ENCODE results near the gene PM20D1. TPM values are rescaled to one million over a fixed set of nuclear protein-coding genes. Genes with fewer than 3 reads are reported as not detected.

The PM20D1 gene
- total RNA-seq, 1 experiment from 2014 or later: not detected

- Histone ChIP-seq H3K4me3 (ENCODE audit: low read length) (no peak overlapping the region), H3K9ac (ENCODE audit: low read length) (no peak overlapping the region), H3K27me3 (ENCODE audit: low read length) (no peaks in the 10 kb centered on the region), H4K20me1 (ENCODE audit: insufficient read depth, low read depth, low read length) (peaks cover 25% of the 10 kb centered on the region), H3K9me2 (replicated peaks; ENCODE audit: insufficient read depth, low read length) (no peaks in the 10 kb centered on the region), H3K27ac (ENCODE audit: low read length) (no peak overlapping the region), H3K4me1 (ENCODE audit: low read length) (peaks cover 21% of the 10 kb centered on the region), H3K36me3 (ENCODE audit: insufficient read depth, low read length) (no peaks in the 10 kb centered on the region), H3K9me3 (ENCODE audit: low read length) (no peaks in the 10 kb centered on the region), H3K79me2 (ENCODE audit: low read length) (no peaks in the 10 kb centered on the region), H2AFZ (ENCODE audit: low read length) (no peak overlapping the region), H3K4me2 (ENCODE audit: low read depth, low read length, poor library complexity, severe bottlenecking) (no peak overlapping the region)
- DNase-seq: no peak
These were observed 40.5 kb downstream of the PM20D1 start for GRCh38 chr1:205809469-205809868.

DNA sequence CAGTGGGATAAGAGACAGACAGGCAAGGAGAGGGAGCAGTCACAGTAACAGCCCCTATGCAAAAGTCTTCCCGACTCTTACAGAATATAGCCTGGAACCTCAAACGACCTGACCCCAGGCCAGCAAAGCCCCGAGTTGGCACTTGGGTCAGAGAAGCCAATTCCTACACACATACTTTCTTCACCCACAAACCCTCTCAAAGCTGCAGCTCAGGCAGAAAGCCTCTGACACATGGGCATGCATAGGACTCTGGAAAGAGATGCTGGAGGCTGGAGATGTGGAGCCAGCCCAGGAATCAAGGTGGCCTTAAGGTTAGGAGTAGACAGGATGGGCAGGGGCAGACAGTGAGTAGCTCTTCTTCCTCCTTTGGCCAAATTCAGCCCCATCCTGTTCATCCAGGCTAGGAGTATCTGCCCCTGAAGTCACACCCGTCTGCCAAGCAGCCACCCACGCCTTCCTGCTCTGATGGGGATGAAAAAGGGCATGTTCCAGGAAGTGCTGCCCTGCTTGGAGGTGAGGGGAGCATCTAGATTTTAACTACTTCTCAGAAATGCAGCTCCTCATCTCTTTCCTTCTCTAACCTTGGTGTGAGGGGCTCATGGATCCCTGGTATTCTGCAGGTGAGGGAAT, 44.7 kb downstream of the PM20D1 start:
- Histone ChIP-seq H3K27ac (ENCODE audit: low read length) (no peak overlapping the region), H4K20me1 (ENCODE audit: insufficient read depth, low read depth, low read length) (peaks cover 29% of the 10 kb centered on the region), H3K4me1 (ENCODE audit: low read length) (no peaks in the 10 kb centered on the region), H2AFZ (ENCODE audit: low read length) (no peak overlapping the region), H3K9ac (ENCODE audit: low read length) (no peak overlapping the region), H3K27me3 (ENCODE audit: low read length) (no peaks in the 10 kb centered on the region), H3K79me2 (ENCODE audit: low read length) (no peaks in the 10 kb centered on the region), H3K4me3 (ENCODE audit: low read length) (no peak overlapping the region), H3K9me3 (ENCODE audit: low read length) (no peaks in the 10 kb centered on the region), H3K9me2 (replicated peaks; ENCODE audit: insufficient read depth, low read length) (no peaks in the 10 kb centered on the region), H3K36me3 (ENCODE audit: insufficient read depth, low read length) (no peaks in the 10 kb centered on the region), H3K4me2 (ENCODE audit: low read depth, low read length, poor library complexity, severe bottlenecking) (no peak overlapping the region)
- DNase-seq: no peak

GRCh38 chr1:205804605-205805004, 45.3 kb downstream of the PM20D1 start:
- Histone ChIP-seq H3K4me3 (ENCODE audit: low read length) (no peak overlapping the region), H3K27ac (ENCODE audit: low read length) (no peak overlapping the region), H3K9ac (ENCODE audit: low read length) (no peak overlapping the region), H3K4me2 (ENCODE audit: low read depth, low read length, poor library complexity, severe bottlenecking) (no peak overlapping the region), H3K79me2 (ENCODE audit: low read length) (no peaks in the 10 kb centered on the region), H3K4me1 (ENCODE audit: low read length) (no peaks in the 10 kb centered on the region), H3K9me2 (replicated peaks; ENCODE audit: insufficient read depth, low read length) (no peaks in the 10 kb centered on the region), H3K9me3 (ENCODE audit: low read length) (no peaks in the 10 kb centered on the region), H2AFZ (ENCODE audit: low read length) (no peak overlapping the region), H4K20me1 (ENCODE audit: insufficient read depth, low read depth, low read length) (peaks cover 26% of the 10 kb centered on the region), H3K36me3 (ENCODE audit: insufficient read depth, low read length) (no peaks in the 10 kb centered on the region), H3K27me3 (ENCODE audit: low read length) (no peaks in the 10 kb centered on the region)
- no peak for DNase-seq

DNA sequence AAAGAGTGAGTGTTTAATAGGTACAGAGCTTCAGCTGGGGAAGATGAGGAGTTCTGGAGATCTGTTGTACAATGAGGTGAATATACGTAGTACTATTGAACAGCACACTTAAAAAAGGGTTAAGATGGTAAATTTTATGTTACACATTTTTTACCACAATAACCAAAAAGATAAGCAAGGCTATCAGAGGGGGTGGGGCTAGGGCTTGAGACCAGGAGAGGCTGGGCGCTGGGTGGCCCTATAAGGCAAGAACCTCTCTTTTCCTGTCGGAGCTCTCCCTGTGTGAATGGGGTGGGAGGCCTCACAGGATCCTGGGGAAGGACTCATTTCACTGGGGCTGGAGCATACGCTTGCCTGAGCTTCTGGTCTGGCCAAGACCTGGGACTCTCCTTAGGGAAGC, 45.9 kb downstream of the PM20D1 start:
- no peaks in the 10 kb centered on the region for H3K36me3 ChIP-seq (ENCODE audit: insufficient read depth, low read length)
- H3K9me3 ChIP-seq (ENCODE audit: low read length): no peaks in the 10 kb centered on the region
- no peaks in the 10 kb centered on the region for H3K27me3 ChIP-seq (ENCODE audit: low read length)
- H3K9ac ChIP-seq (ENCODE audit: low read length): no peak overlapping the region
- H3K4me2 ChIP-seq (ENCODE audit: low read depth, low read length, poor library complexity, severe bottlenecking): no peak overlapping the region
- no peak overlapping the region for H3K27ac ChIP-seq (ENCODE audit: low read length)
- H4K20me1 ChIP-seq (ENCODE audit: insufficient read depth, low read depth, low read length): peaks cover 22% of the 10 kb centered on the region
- no peak for DNase-seq
- no peaks in the 10 kb centered on the region for H3K79me2 ChIP-seq (ENCODE audit: low read length)
- H3K9me2 ChIP-seq (replicated peaks; ENCODE audit: insufficient read depth, low read length): no peaks in the 10 kb centered on the region
- no peaks in the 10 kb centered on the region for H3K4me1 ChIP-seq (ENCODE audit: low read length)
- H2AFZ ChIP-seq (ENCODE audit: low read length): no peak overlapping the region
- no peak overlapping the region for H3K4me3 ChIP-seq (ENCODE audit: low read length)

DNA sequence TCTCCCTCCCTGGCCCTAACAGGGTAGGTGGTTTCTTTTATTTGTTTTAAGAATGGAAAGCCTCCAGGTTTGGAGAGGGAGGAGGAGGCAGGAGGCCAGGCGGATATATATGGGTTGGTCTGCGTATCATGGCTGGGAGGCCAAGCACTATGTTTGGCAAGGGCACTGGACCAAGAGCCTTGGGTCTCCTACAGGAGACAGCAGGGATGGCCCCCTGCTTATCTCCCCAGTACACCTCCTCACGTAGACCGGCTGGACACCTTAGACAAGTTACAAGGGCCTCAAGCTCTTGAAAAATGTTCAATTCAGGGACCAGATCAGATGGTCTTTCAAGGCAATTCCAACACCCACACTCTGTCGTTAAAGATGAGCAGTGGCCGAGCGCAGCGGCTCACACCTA, 47.9 kb downstream of the PM20D1 start:
- DNase-seq: no peak
- no peak overlapping the region for H3K4me2 ChIP-seq (ENCODE audit: low read depth, low read length, poor library complexity, severe bottlenecking)

DNA sequence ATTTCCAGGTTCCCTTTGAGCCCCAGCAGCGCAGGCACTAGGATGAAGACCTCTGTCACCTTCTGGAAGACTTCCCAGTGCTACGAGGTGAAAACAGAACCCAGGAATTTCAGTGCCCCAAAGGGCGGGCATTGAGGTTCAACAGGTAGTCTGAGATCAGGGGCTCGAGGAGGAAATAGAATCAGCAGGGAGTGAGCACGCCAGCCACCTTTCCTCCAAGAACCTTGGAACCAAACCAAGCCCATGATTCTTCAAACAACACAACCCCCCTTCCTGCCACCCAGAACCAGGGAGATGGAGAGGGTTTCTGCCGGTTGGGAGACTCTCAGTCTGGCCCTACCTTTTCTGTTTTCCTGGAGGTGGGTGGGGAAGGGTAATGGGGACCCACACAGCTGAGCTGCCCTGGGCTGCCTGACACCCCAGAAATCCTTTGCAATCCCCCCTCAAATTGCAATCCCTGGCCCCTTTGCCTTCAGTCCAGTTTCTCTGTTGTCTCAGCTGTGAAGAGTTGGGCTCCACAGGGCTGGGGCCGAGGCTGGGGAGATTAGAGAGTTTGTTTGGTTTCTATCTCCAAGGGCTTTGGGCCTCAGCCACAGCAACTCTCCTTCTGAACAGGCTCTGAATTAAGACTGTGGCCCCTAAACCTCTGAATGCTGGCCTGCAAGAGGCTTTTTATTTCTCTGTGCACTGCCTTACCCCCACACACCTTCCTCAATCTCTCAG, 48.8 kb downstream of the PM20D1 start:
- H3K9me2 ChIP-seq (replicated peaks; ENCODE audit: insufficient read depth, low read length): no peaks in the 10 kb centered on the region
- no peaks in the 10 kb centered on the region for H3K9me3 ChIP-seq (ENCODE audit: low read length)
- H4K20me1 ChIP-seq (ENCODE audit: insufficient read depth, low read depth, low read length): peaks cover 18% of the 10 kb centered on the region
- H3K27me3 ChIP-seq (ENCODE audit: low read length): no peaks in the 10 kb centered on the region
- H3K9ac ChIP-seq (ENCODE audit: low read length): no peak overlapping the region
- H3K4me1 ChIP-seq (ENCODE audit: low read length): no peaks in the 10 kb centered on the region
- no peak overlapping the region for H3K4me2 ChIP-seq (ENCODE audit: low read depth, low read length, poor library complexity, severe bottlenecking)
- H3K79me2 ChIP-seq (ENCODE audit: low read length): no peaks in the 10 kb centered on the region
- no peaks in the 10 kb centered on the region for H3K36me3 ChIP-seq (ENCODE audit: insufficient read depth, low read length)
- no peak overlapping the region for H3K4me3 ChIP-seq (ENCODE audit: low read length)
- H2AFZ ChIP-seq (ENCODE audit: low read length): no peak overlapping the region
- no peak overlapping the region for H3K27ac ChIP-seq (ENCODE audit: low read length)
- no peak for DNase-seq

More for the DNA sequence above, 47.9 kb downstream of the PM20D1 start:
- Histone ChIP-seq H3K9me2 (replicated peaks; ENCODE audit: insufficient read depth, low read length) (no peaks in the 10 kb centered on the region), H3K4me3 (ENCODE audit: low read length) (no peak overlapping the region), H3K9me3 (ENCODE audit: low read length) (no peaks in the 10 kb centered on the region), H3K27ac (ENCODE audit: low read length) (no peak overlapping the region), H3K36me3 (ENCODE audit: insufficient read depth, low read length) (no peaks in the 10 kb centered on the region), H3K79me2 (ENCODE audit: low read length) (no peaks in the 10 kb centered on the region), H3K9ac (ENCODE audit: low read length) (no peak overlapping the region), H3K4me1 (ENCODE audit: low read length) (no peaks in the 10 kb centered on the region), H3K27me3 (ENCODE audit: low read length) (no peaks in the 10 kb centered on the region), H4K20me1 (ENCODE audit: insufficient read depth, low read depth, low read length) (peaks cover 20% of the 10 kb centered on the region), H2AFZ (ENCODE audit: low read length) (no peak overlapping the region)

GRCh38 chr1:205800427-205800826, 49.5 kb downstream of the PM20D1 start:
- Histone ChIP-seq H3K9ac (ENCODE audit: low read length) (no peak overlapping the region), H2AFZ (ENCODE audit: low read length) (no peak overlapping the region), H3K27ac (ENCODE audit: low read length) (no peak overlapping the region), H3K79me2 (ENCODE audit: low read length) (no peaks in the 10 kb centered on the region), H3K9me2 (replicated peaks; ENCODE audit: insufficient read depth, low read length) (no peaks in the 10 kb centered on the region), H3K9me3 (ENCODE audit: low read length) (no peaks in the 10 kb centered on the region), H3K27me3 (ENCODE audit: low read length) (no peaks in the 10 kb centered on the region), H3K4me2 (ENCODE audit: low read depth, low read length, poor library complexity, severe bottlenecking) (no peak overlapping the region), H4K20me1 (ENCODE audit: insufficient read depth, low read depth, low read length) (peaks cover 13% of the 10 kb centered on the region; the same call in 1 of the 2 replicates), H3K4me3 (ENCODE audit: low read length) (no peak overlapping the region), H3K36me3 (ENCODE audit: insufficient read depth, low read length) (no peaks in the 10 kb centered on the region), H3K4me1 (ENCODE audit: low read length) (no peaks in the 10 kb centered on the region; the same call in 1 of the 2 replicates)
- DNase-seq: no peak

- H3K9me2 ChIP-seq (replicated peaks; ENCODE audit: insufficient read depth, low read length): no peaks in the 10 kb centered on the region
- no peaks in the 10 kb centered on the region for H3K36me3 ChIP-seq (ENCODE audit: insufficient read depth, low read length)
- H3K9me3 ChIP-seq (ENCODE audit: low read length): no peaks in the 10 kb centered on the region
- no peak overlapping the region for H3K4me2 ChIP-seq (ENCODE audit: low read depth, low read length, poor library complexity, severe bottlenecking)
- H3K27ac ChIP-seq (ENCODE audit: low read length): no peak overlapping the region
- no peaks in the 10 kb centered on the region for H3K79me2 ChIP-seq (ENCODE audit: low read length)
- H4K20me1 ChIP-seq (ENCODE audit: insufficient read depth, low read depth, low read length): 0 out of 2 replicates have a peak, but pooled peaks cover 9% of the 10 kb centered on the region
- peaks cover 18% of the 10 kb centered on the region for H3K4me1 ChIP-seq (ENCODE audit: low read length)
- no peak for DNase-seq
- no peak overlapping the region for H3K9ac ChIP-seq (ENCODE audit: low read length)
- H3K27me3 ChIP-seq (ENCODE audit: low read length): no peaks in the 10 kb centered on the region
- no peak overlapping the region for H3K4me3 ChIP-seq (ENCODE audit: low read length)
- no peak overlapping the region for H2AFZ ChIP-seq (ENCODE audit: low read length)
These were observed 51.4 kb downstream of the PM20D1 start for GRCh38 chr1:205798577-205798976.
